NCI-H146 treated with DMSO at 0.1 percent for 48 hours (cell line): ENCODE results near the gene NDEL1.
A peak's percentile ranks its signal among the peaks of the same experiment; 100 is the strongest.
"Not testable (repeated sequence)": the region's sequence is repeated elsewhere in the genome, so short reads cannot be mapped to it uniquely, and the experiment has no call there.

Source experiments
- DNase-seq: peaks from one replicate; lab custom pipeline; 2025; ENCODE audit not compliant: unreplicated experiment; lab: John Stamatoyannopoulos, UW

NDEL1 gene, protein sequence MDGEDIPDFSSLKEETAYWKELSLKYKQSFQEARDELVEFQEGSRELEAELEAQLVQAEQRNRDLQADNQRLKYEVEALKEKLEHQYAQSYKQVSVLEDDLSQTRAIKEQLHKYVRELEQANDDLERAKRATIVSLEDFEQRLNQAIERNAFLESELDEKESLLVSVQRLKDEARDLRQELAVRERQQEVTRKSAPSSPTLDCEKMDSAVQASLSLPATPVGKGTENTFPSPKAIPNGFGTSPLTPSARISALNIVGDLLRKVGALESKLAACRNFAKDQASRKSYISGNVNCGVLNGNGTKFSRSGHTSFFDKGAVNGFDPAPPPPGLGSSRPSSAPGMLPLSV

DNA sequence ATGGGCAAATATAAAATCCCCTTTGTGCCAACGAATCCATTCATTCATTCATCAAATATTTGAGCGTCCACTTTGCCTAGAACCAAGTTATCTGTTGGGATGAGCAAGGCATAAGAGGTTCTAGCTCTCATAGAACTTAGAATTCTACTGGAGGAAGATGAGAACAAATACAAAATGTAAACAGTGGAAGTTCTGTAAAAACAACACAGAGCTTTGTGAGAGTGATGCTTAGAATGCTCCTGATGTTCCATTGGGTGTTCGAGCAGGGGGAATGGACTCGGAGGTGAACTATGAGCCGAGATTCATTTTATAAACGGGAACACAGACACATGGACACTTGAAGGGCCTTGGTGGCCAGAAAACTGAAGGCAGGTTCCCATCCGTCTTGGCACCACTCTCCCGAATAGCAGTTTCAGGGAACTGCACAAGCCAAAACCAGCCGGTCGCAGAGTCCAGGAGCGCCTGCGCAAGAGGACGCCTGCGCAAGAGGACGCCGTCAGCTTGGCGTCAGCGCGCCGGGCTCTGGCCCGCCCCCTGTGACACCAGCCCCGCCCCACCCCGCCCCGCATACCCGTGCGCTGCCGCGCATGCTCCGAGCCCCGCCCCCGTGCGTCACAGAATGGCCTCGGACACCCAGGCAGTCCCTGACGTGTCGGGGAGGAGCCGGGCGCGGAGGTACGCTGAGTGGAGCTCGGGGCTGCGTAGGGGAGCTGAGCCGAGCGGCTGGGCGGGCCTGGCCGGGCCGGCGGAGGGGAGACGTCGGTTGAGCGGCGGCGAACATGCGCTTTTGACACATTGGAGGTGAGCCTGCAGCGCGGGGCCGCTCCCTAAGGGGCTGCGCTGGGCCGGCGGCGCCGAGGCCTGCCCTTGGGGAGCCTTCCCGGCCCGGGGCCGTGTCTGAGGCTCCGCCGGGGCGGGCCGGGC is at the start of gene NDEL1:
Gene NDEL1 (plus strand): TSS at position 640 of the 924 bp plus-strand sequence. CDS start 8,388 bp downstream, outside the sequence.
- DNase-seq, result peak; percentile 90

DNA sequence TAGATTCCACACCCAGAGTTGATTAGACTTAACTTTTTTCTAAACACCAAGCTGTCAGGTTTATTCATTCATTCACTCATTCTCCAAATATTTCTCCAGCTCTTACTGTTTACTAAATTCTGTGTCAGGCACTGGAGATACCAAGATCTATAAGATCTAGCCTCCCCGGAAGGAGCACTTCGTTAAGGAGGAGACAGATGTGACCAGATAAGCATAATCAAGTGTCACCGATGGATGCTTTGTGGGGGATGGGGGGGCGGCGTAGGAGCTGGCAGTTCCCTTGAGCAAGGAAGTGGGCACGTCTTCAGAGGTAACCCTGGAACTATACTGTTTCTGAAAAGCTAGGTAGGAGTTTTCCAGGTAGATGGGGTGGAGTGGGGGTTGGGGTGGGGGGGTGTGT is 48.8 kb upstream of the NDEL1 start:
- no peak for DNase-seq

DNA sequence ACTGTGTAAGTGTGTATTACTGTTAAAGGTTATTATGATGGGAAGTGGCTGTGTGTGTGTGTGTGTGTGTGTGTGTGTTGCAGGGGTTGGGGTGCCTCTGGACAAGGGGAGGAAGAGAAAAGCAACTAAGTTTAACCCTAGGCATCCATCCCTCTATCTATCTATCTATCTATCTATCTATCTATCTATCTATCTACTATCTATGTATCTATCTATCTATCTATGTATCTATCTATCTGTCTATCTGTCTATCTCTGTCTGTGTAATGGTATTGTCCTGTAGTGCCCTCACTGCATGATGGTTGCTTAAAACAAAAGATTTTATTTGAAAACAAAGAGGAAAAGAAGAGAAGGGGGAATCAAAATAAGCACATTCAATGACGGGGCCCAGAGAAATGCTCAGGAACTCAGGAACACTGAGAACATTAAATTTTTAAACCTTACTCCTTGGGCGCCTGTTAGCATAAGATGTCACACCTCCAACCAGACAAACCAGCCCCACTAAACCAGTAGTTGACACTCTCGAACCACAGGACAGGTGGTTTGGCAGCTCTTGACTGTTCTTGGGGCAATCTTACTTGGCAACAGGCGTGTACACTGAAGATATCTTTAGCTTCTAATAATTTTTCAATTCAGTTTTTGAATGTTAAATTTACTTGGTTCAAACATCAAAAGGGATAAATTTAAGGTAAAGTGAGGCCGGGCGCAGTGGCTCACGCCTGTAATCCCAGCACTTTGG is 47.6 kb upstream of the NDEL1 start:
- DNase-seq, result no peak

DNA sequence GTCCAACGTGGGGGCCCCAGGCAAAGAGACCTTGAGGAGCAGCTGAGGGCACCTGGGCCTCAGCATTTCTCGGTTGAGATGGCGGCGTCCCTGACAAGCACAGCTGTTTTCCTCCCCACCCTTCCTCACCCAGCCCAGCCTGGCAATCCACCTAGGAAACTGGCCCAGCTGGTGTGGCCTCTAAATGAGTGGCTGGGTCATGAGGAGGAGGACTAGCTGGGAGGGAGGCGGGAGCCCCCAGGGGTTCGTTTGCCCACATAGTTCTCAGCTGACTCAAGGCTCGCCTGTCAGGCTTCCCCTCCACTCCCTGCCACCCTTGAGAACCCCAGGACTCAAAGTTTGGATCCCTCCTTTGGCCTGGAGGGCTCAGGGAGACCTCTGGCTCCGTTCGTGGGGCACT is 44.0 kb upstream of the NDEL1 start:
- DNase-seq, result no peak

DNA sequence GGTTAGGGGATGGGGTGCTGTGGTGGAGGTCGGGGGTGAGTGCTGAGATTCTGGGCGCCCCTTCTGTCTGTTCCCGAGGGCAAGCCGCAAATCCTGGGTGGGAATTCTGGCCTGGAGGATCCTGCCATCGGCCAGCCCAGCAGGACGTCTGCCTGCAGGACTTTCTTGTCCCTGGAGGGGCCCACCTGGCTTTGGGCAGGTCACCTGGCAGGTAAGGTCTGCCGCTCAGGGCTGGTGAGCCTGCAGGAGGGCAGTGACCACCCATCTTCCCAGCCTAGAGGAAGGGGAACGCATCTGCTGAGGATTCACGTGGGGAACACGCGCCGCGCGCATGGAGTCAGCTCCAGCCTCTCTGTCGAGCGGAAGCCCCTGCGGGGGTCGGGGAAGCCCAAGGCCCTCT is 43.4 kb upstream of the NDEL1 start:
- DNase-seq, result no peak

DNA sequence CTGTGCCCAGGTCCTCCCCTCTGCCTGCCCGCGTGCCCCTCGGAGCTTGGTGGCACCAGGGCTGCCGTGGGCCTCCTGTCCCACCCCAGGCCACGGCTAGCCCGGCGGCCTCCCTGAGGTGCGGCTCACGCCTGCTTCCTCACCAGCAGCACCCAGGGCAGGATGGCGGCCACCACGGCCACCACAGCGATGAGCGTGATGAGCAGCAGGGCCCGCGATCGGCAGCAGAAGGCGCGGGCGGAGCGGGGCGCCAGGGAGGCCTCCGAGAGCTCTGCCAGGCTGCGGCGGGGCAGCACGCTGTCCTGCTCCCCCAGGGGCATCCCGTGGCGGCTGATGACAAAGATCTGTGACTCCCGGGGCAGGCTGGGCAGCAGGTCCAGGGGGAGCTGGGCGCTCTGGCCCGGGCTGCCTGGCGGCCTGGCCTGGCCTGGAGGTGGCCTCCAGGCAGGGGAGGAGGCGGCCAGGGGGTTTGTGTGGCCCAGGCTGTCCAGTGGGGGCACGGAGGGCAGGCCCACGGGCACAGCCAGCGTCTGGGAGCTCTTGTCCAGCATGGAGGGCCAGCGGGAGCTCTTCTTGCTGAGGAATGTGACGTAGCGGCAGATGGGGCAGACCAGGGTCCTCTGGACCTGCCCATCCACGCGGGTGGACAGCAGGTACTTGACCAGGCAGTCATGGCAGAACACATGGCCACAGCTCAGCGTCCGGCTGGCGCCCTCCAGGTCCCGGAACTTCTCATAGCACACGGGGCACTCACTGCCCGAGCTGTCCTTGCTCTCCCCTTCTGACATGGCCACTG is 42.8 kb upstream of the NDEL1 start:
- no peak for DNase-seq

DNA sequence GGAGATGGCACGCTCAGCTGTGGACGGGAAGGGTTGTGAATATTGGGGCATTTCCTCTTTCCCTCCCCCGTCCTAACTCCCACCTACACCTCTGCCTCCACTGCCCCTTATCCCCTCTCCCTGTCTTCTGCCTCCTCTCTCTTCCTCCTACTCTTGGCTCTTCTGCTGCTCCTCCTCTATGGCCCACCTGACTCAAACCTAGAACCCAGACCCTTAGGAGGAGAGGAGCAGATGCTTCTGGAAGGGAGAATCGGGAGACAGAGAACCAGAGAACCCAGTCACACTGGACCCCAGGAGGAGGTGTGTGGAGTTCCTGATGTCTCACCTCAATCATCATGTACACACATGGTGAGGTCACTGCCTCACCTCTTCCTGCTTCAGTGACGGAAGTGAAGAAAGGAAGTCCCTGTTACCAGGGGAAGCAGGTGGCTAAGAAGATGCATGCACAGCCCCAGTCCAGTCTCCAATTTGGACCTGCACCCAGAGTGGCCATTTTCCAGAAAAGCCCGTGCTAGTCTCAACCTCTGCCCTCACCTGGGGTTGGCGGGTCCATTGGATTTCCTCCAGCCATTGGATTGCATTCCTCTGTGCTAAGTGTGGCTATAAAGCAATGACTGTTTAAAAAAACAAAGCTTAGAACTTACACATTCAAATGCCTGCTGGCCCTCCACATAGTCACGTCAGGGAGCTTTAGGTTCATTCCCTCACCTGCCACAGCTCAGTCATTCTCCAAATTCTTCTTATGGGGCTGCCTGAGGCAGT is 42.0 kb upstream of the NDEL1 start:
- DNase-seq, result no peak

DNA sequence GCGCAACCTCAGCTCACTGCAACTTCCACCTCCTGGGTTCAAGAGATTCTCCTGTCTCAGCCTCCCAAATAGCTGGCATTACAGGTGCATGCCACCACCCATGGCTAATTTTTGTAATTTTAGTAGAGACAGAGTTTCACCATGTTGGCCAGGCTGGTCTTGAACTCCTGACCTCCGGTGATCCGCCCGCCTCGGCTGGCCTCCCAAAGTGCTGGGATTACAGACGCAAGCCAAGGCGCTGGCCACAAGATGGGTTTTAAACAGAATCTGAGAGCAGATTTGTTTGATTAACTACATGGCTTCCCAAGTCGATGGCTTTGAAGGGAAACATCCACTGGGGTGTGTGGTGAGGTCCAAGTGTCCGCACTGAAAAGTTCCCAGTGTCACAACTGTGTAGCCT is 41.2 kb upstream of the NDEL1 start:
- DNase-seq, result not testable (repeated sequence)

DNA sequence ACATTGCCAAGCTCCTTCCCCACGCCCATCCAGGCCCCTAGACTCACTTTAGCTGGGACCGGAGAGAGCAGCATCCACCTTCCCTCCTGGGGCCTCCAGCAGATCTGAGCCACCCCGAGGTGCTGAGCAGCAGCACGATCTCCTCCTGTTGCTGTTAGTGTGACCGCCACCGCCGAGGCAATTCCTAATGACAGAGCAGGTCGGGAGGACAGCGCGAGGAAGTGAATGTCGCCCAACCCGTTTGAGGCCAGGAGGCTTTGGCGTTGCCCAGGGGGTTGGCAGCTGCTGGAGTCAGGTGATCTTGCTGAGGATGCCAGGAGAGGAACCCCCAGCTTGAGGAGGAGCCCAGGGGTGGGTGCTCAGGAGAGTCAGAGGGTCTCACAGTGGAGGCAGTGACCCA is 38.0 kb upstream of the NDEL1 start, which contains the start of gene RNF222:
Gene RNF222 (minus strand): TSS at position 192 of the 400 bp plus-strand sequence. CDS start 4,366 bp downstream, outside the sequence.
- no peak for DNase-seq

DNA sequence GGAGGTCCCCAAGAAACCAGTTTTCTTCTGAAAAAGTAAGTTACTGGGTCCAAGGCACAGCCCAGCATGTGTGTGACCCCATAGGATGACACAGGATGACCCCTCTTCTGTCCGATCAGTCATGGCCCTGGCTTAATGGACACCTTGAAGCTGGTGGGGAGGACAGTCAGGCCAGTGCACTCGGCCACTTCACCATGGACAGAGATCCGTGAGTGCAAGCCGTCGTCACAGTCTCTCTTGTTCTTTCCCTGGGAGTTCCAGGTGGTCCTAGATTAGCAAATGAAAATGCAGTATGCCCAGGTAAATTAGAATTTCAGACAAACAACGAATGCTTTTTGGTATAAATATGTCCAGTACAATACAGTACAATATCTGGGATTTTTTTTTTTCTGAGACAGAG is 36.7 kb upstream of the NDEL1 start:
- no peak for DNase-seq

DNA sequence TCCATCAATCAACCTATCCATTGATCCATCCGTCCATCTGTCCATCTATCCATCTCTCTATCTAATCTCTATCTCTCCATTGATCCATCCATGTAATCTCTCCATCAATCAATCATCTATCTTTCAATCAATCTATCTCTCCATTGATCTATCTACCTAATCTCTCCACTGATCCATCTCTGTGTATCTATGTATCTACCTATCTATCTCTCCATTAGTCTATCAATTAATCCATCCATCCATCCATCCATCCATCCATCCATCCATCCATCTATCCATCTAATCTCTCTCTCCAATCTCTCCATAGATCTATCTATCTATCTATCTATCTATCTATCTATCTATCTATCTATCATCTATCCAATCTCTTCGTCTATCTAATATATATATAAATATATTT is 34.6 kb upstream of the NDEL1 start:
- no peak for DNase-seq

DNA sequence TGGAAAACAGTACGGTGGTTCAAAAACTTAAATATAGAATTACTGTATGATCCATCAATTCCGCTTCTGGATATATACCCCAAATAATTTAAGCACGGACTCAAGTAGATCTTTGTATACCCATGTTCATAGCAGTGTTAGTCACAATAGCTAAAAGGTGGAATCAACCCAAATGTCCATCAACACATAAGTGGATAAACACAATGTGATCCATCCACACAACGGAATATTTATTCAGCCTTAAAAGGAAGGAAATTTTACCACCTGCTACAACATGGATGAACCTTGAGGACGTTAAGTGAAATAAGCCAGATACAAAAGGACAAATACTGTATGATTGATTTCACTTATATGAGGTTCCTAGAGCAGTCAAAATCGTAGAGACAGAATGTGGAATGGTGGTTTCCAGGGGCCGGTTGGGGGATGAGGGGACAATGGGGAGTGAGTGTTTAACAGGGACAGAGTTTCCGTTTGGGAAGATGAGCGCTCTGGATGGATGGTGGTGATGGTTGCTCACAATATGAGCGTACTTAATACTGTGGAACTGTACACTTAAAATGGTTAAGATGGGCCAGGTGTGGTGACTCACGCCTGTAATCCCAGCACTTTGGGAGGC is 32.7 kb upstream of the NDEL1 start:
- no peak for DNase-seq

DNA sequence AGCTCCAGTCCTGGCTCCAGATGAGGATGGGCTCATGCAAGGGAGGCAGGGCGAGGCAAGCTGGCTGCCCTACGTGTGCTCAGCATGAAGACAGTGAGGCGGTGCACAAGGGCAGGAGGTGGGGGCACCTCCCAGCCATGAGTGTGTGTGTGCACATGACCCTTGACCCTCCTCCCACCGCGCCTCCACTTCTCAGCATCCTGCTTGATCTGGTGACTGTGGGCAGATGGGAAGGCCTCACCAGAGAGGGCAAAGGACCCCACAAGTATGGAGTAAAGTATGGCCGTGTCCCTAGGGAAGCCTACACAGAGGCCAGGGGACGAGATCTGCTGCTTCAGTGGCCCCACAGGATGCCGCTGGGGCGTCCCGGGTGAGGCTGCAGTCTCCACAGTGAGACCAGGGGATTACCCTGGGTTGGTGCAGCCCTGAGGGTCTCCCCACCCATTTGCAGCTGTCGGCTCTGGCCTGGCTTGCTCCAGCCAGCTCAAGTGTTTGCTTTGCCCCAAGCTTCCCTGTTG is 30.1 kb upstream of the NDEL1 start:
- no peak for DNase-seq

DNA sequence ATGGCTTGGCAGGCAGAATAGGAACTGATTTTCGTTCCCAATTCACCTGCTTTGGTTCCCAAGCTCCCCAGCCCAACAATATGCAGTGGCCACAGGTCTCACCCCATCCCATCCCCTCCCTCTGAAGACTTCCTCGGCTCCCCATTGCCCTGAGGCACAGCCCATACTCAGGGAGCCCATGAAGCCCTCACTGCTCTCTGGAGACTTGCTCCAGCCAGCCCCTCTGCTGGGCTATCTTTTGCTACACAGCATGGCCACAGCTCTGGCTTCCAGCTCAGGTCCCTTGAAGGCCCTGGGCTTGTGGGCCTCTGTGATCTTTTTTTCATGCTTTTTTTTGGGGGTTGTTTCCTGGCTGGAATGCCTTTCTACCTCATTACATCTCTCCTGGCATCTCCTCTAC is 29.5 kb upstream of the NDEL1 start:
- no peak for DNase-seq

DNA sequence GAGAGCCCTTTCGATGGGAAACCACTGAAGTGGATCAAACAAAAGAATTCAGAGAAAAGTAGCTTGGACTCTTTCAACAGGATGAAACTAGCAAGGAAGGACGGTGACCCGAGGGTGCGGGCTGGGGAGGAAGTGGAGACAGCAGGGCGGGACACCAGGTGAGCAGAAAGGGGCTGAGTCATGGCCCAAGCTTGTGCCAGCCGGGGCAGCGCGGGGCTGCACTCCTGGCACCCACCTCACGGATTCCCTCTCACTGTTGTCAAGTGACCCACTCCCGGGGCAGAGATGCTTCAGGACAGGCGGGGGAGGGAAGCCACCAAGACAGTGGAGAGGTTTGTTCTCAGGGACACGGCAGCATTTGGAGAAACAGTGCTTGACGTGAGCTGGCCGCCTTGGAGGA is 27.3 kb upstream of the NDEL1 start:
- DNase-seq, result no peak

DNA sequence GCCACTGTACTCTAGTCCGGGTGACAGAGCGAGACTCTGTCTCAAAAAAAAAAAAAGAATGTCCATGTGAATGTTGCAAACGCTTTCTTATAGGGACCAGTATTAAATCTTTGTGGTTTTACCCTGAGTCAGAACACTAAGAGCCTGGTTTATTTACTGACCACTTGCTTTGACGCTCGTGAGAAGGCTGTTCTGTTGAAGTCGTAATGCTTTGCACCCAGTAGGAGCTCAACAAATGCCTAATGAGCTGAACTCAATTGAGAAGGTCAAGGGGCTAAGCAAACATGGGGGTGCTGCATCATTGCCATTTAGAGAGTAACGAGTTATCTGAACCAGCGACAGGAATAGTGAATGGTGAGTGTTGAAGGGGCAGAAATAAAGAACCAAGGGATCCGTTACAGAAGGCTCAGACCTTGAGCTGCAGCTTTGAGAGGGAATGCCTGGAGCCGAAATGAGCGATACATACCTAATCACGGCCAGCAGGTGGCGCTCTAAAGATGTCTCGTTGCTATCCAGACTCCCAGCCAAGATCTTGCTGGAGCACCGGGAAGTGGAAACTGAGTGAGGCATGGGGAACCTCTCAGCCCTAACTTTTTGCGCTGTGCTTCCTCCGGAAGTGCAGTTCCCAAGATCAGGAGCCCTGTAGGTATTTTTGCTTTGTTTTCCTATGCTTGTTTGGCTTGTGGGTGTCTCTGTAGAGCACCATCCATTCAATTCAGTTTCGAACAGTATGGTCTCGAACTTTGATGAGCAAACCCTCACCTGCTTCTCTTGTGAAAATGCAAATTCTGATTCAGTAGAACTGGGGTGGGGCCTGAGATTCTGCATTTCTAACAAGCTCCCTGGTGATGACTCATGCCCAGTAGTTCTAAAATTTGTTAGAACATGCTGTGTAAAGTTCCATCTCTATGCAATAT is 25.5 kb upstream of the NDEL1 start:
- peak; percentile 77 for DNase-seq

DNA sequence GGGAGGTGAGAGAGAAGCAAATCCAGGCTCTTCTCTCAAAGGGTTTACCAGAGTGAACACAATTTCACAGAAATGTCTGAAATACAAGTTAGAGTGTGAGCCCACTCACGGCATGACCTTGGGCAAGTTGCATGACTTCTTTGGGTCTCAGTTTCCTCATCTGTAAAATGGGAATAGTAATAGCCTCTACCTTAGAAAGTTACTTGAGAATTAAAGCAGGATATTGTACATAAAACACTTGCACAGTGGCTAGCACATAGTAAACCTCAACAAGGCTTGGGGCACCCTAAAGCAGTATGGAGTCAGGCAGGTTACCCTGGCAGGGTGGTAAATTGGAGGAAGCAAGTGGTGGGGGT is 24.8 kb upstream of the NDEL1 start:
- no peak for DNase-seq

DNA sequence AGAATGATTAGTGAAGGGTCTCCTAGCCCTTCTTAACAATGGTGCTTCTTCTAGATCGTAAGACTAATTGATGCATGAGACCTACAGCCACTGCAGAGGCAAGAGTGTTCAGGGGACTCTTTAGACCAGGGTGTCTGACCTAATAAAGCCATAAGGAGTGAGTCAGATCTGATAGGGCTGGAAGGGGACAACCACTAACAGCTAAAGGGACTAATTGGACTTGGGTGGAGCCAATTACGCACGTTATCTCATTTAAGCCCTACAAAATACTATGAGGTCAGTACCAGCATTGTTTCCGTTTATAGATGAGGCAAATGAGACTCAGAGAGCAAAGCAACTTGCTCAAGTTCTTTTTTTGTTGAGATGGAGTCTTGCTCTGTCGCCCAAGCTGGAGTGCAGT is 23.6 kb upstream of the NDEL1 start:
- no peak for DNase-seq
